Neural cell (in vitro differentiated cells): Measurements from ENCODE around the gene ENGASE.

Experiments used
- CTCF ChIP-seq: fragments of 450-650 bp; IDR thresholded peaks from 2 replicates; pipeline ENCODE4 v1.5.1; 2014; ENCODE audit warnings: antibody characterized with exemption, mild to moderate bottlenecking, moderate library complexity; ENCODE audit not compliant: poor library complexity, severe bottlenecking
- EP300 ChIP-seq: fragments of 450-650 bp; conservative IDR thresholded peaks from 2 replicates; pipeline ENCODE4 v1.6.1; 2014; ENCODE audit warnings: antibody characterized with exemption, mild to moderate bottlenecking, moderate library complexity; ENCODE audit not compliant: poor library complexity, severe bottlenecking
- EZH2 ChIP-seq: fragments of 200-600, 300-800 bp; shearing (Covaris generic), sonication (generic); IDR thresholded peaks from 2 replicates; pipeline ENCODE4 v1.6.1; 2014; ENCODE audit warnings: antibody characterized with exemption, low read length, borderline replicate concordance, mild to moderate bottlenecking; ENCODE audit not compliant: insufficient read depth, poor library complexity, severe bottlenecking
- MXI1 ChIP-seq: fragments of 450-650 bp; conservative IDR thresholded peaks from 2 replicates; pipeline ENCODE4 v1.6.1; 2014; ENCODE audit warnings: antibody characterized with exemption, mild to moderate bottlenecking; ENCODE audit not compliant: poor library complexity, severe bottlenecking
- RAD21 ChIP-seq: fragments of 450-650 bp; conservative IDR thresholded peaks from 2 replicates; pipeline ENCODE4 v1.6.1; 2014; ENCODE audit warnings: antibody characterized with exemption, mild to moderate bottlenecking, moderate library complexity

- TF ChIP-seq CTCF (no peak), EP300 (no peak), MXI1 (no peak), RAD21 (no peak), EZH2 (no peak)
Observed at GRCh38 chr17:79097226-79098055, 22.8 kb downstream of the ENGASE start.
